ENCODE measurements around the gene ZNF610.

Gene ZNF610

GRCh38 chr19:52398081-52398441, 62.0 kb downstream of the ZNF610 start:
- DNase-seq = no peak

- no peak for DNase-seq
These were observed 74.2 kb downstream of the ZNF610 start for GRCh38 chr19:52410276-52410675.

GRCh38 chr19:52415711-52416110, 79.7 kb downstream of the ZNF610 start:
- no peak for DNase-seq

All from NCI-H226 (cell line).